Uterus (tissue), 4 donors: ENCODE measurements around the gene KIAA0825. TPM values are rescaled to one million over a fixed set of nuclear protein-coding genes. Genes with fewer than 3 reads are reported as not detected.

ENCODE experiments used
- DNase-seq, 2 donors: peaks; one replicate each; pipeline ENCODE4 v3.0.0-alpha.2; 2019 to 2020
- H3K27ac ChIP-seq, 2 donors: fragments of 200-600 bp; sonication (generic); 1 replicate in 1 of 2; 2 replicates in 1 of 2; pipeline ENCODE4 v1.5.1; 2016 to 2018
- H3K27me3 ChIP-seq, 2 donors: fragments of 200-600 bp; sonication (generic); one replicate each; pipeline ENCODE4 v1.5.1; 2018 to 2019; ENCODE audit warnings: control low read depth in 1 of 2
- H3K36me3 ChIP-seq, 2 donors: fragments of 200-600 bp; sonication (generic); one replicate each; pipeline ENCODE4 v1.5.1; 2019; ENCODE audit warnings: control low read depth in 1 of 2
- H3K4me1 ChIP-seq, 2 donors: fragments of 200-600 bp; sonication (generic); one replicate each; pipeline ENCODE4 v1.5.1; 2018 to 2019; ENCODE audit warnings: control low read depth in 1 of 2
- H3K4me3 ChIP-seq, 2 donors: fragments of 200-600 bp; sonication (generic); 1 replicate in 1 of 2; 2 replicates in 1 of 2; pipeline ENCODE4 v1.5.1; 2018 to 2019; ENCODE audit warnings: mild to moderate bottlenecking in 1 of 2
- H3K9me3 ChIP-seq, 2 donors: fragments of 200-600 bp; sonication (generic); one replicate each; pipeline ENCODE4 v1.5.1; 2019; ENCODE audit warnings: control low read depth in 1 of 2
- POLR2A ChIP-seq, 2 donors: fragments of 450-650 bp; IDR thresholded peaks; one replicate each; pipeline ENCODE4 v1.6.1; 2016; ENCODE audit warnings: antibody characterized with exemption in 2 of 2, mild to moderate bottlenecking in 1 of 2, moderate library complexity in 1 of 2
- intact Hi-C: fragments of 100-400 bp; cut with DNase I; formaldehyde crosslinking; loops from one replicate; pipeline ENCODE4 v1.15.1; 2023; ENCODE audit warnings: low total_unique reads
- total RNA-seq, 4 donors: library from RNA; depleted of rRNA in 3 of 4; stranded (reverse); fragments of >200 nt in 3 of 4; gene quantifications; one replicate each; pipeline versions ENCODE4 v1.1.0 to v1.2.4, GENCODE V29; 2014 to 2023
- TF ChIP-seq, protein P1 (sequence below), 4 experiments: fragments of 200-600 bp in 2 of 4; fragments of 450-650 bp in 2 of 4; sonication (generic) in 2 of 4; IDR thresholded peaks; one replicate each; pipeline ENCODE4 v1.5.1; 2016 to 2019; ENCODE audit warnings: antibody characterized with exemption in 4 of 4, mild to moderate bottlenecking in 2 of 4, moderate library complexity in 1 of 4
- donor health status: DM: yes; HTN: yes; CAD: no.

KIAA0825 gene
- total RNA-seq, 4 donors from 2014 or later = 1.5 to 34.6 (median 4.5) TPM

GRCh38 chr5:94470802-94471201, 147.6 kb downstream of the KIAA0825 start:
- no peak overlapping the region for H3K27ac ChIP-seq
- no peaks in the 10 kb centered on the region for H3K36me3 ChIP-seq
- H3K9me3 ChIP-seq = no peaks in the 10 kb centered on the region
- no peaks in the 10 kb centered on the region for H3K27me3 ChIP-seq
- DNase-seq = no peak
- H3K4me3 ChIP-seq = no peak overlapping the region
- intact Hi-C loops = no loop called here
- TF ChIP-seq, protein P1, sequence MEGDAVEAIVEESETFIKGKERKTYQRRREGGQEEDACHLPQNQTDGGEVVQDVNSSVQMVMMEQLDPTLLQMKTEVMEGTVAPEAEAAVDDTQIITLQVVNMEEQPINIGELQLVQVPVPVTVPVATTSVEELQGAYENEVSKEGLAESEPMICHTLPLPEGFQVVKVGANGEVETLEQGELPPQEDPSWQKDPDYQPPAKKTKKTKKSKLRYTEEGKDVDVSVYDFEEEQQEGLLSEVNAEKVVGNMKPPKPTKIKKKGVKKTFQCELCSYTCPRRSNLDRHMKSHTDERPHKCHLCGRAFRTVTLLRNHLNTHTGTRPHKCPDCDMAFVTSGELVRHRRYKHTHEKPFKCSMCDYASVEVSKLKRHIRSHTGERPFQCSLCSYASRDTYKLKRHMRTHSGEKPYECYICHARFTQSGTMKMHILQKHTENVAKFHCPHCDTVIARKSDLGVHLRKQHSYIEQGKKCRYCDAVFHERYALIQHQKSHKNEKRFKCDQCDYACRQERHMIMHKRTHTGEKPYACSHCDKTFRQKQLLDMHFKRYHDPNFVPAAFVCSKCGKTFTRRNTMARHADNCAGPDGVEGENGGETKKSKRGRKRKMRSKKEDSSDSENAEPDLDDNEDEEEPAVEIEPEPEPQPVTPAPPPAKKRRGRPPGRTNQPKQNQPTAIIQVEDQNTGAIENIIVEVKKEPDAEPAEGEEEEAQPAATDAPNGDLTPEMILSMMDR (IDR thresholded peaks at IDR 0.05) = no peak
- TF ChIP-seq POLR2A (IDR thresholded peaks at IDR 0.05) = no peak
- H3K4me1 ChIP-seq = no peaks in the 10 kb centered on the region

DNA sequence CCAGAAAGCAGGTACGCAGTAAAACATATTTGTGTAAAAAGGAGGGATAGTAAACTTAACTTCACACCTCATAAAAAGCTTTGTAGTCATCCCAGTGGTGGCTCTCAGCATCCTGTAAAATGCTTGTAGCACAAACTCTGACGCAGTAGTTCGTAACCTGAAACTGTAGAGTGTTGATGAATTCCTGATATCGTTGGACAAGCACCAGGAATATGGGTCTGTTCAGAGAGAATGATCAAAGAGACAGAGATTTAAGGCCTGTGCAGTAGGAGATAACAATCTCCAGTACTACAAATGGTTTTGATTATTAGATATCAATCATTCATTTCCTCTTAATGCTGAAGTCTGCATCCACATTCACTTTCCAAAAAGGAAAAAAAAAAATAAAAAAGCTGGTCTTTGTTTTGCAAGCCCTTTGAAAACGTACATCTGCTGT, 148.5 kb downstream of the KIAA0825 start:
- intact Hi-C loops = no loop called here
- H3K4me1 ChIP-seq = no peaks in the 10 kb centered on the region
- no peak overlapping the region for H3K27ac ChIP-seq

DNA sequence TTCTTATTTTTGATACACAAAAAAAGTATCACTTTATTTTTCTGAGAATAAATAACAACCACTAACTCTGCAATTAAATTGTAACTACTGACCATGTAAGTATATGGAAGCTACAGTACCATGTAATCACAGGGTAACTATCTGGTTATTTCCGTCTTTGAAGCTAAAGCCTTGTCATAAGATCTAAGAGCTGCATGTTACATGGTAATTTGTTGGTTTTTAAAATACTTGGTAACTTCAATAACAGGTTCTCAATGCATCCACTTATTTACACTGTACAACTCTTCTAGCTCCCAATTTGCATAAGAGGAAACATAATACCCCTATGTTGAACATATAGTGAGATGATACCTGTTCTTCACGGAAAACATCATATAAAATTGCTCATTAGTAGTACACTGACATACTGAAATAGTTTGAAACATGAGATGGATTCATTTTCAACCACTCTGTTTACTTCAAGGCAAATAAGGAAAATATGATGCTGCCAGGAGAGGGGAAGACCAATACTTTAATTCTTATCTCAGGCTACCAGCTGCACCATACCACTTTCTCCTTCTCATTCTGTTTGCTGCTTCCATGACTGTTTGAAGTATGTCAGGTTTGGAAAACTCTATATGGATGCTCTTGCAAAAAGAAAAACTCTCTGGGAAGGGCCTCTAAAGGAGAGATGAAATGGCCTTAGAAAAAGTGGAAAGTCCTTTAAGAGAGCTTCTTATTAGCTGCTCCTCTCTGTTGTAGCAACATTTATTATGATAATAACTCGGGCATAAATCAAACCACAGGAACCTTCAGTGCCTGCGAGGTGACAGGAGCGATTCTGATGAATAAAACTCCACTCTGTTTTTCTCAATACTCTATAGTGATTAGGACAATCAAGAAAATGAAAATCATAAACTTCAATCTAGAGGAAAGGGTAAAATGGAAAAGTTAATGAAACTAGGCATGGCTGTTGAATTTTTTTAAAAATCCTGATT, 150.2 kb downstream of the KIAA0825 start:
- no peak overlapping the region for H3K27ac ChIP-seq
- DNase-seq = no peak
- H3K9me3 ChIP-seq = no peaks in the 10 kb centered on the region
- intact Hi-C loops = no loop called here
- no peaks in the 10 kb centered on the region for H3K36me3 ChIP-seq
- TF ChIP-seq, protein P1 (IDR thresholded peaks at IDR 0.05) = no peak
- H3K4me1 ChIP-seq = no peaks in the 10 kb centered on the region
- no peaks in the 10 kb centered on the region for H3K27me3 ChIP-seq
- H3K4me3 ChIP-seq = no peak overlapping the region

More for the DNA sequence above, 148.5 kb downstream of the KIAA0825 start:
- Histone ChIP-seq H3K36me3 (no peaks in the 10 kb centered on the region), H3K9me3 (no peaks in the 10 kb centered on the region), H3K4me3 (no peak overlapping the region), H3K27me3 (no peaks in the 10 kb centered on the region)
- no peak for DNase-seq
- no peak for TF ChIP-seq POLR2A (IDR thresholded peaks at IDR 0.05)
- TF ChIP-seq, protein P1 (IDR thresholded peaks at IDR 0.05) = no peak

- Histone ChIP-seq H3K27me3 (no peaks in the 10 kb centered on the region), H3K36me3 (no peaks in the 10 kb centered on the region), H3K4me3 (no peak overlapping the region), H3K4me1 (no peaks in the 10 kb centered on the region), H3K9me3 (no peaks in the 10 kb centered on the region), H3K27ac (no peak overlapping the region)
- TF ChIP-seq POLR2A (IDR thresholded peaks at IDR 0.05) = no peak
- TF ChIP-seq, protein P1 (IDR thresholded peaks at IDR 0.05) = no peak
- intact Hi-C loops = no loop called here
- no peak for DNase-seq
Observed at GRCh38 chr5:94467346-94467953, 151.0 kb downstream of the KIAA0825 start.

DNA sequence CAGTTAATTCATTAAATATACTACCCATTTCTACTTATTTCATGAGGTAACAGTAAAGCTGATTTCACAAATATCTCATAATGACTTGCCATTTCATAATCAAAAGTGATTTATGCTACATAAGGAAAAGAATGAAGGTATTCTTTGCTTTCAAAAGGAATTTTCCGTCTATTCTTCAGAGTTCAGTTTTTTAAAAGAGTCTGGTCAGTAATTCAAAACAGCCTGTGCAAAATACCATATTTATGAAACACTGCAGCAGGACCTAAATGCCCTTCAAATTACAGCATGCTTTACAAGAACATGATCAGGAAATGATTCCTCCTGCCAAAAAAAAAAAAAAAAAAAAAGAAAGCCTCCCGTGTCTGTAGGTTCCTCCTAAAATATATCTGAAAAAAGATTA, 154.7 kb downstream of the KIAA0825 start:
- TF ChIP-seq POLR2A (IDR thresholded peaks at IDR 0.05) = no peak
- TF ChIP-seq, protein P1 (IDR thresholded peaks at IDR 0.05) = no peak
- intact Hi-C loops = no loop called here
- Histone ChIP-seq H3K9me3 (no peaks in the 10 kb centered on the region), H3K4me3 (no peak overlapping the region), H3K4me1 (no peaks in the 10 kb centered on the region), H3K36me3 (no peaks in the 10 kb centered on the region), H3K27me3 (no peaks in the 10 kb centered on the region), H3K27ac (no peak overlapping the region)
- DNase-seq = no peak
